ENCODE measurements around the gene KLHL18. TPM values are rescaled to one million over a fixed set of nuclear protein-coding genes. Genes with fewer than 3 reads are reported as not detected.

Gene KLHL18
- total RNA-seq, 1 experiment from 2014 or later: 36.6 TPM

GRCh38 chr3:47243419-47244147 is 39.2 kb upstream of the KLHL18 start:
- no peak overlapping the region for H3K4me3 Mint-ChIP-seq (ENCODE audit: unreplicated experiment)
- no peaks in the 10 kb centered on the region for H3K4me1 Mint-ChIP-seq (ENCODE audit: insufficient read depth, unreplicated experiment)
- no peaks in the 10 kb centered on the region for H3K36me3 Mint-ChIP-seq (ENCODE audit: insufficient read depth, unreplicated experiment)
- DNase-seq (ENCODE audit: unreplicated experiment): no peak
- POLR2A ChIA-PET: no interaction called here
- no peaks in the 10 kb centered on the region for H3K27me3 Mint-ChIP-seq (ENCODE audit: insufficient read depth, unreplicated experiment)
- H3K27ac Mint-ChIP-seq (ENCODE audit: low read depth, unreplicated experiment): no peak overlapping the region
- no TSS peak for BruUV-seq (replicated peaks)
- TF ChIP-seq CTCF (IDR thresholded peaks at IDR 0.05; ENCODE audit: unreplicated experiment): no peak
- H3K9me3 Mint-ChIP-seq (ENCODE audit: unreplicated experiment): no peaks in the 10 kb centered on the region
- CTCF ChIA-PET: no interaction called here
- intact Hi-C loops (cut with micrococcal nuclease): no loop called here

- Mint-ChIP-seq H3K27ac (ENCODE audit: low read depth, unreplicated experiment) (no peak overlapping the region), H3K4me3 (ENCODE audit: unreplicated experiment) (no peak overlapping the region), H3K36me3 (ENCODE audit: insufficient read depth, unreplicated experiment) (no peaks in the 10 kb centered on the region), H3K4me1 (ENCODE audit: insufficient read depth, unreplicated experiment) (no peaks in the 10 kb centered on the region), H3K9me3 (ENCODE audit: unreplicated experiment) (no peaks in the 10 kb centered on the region), H3K27me3 (ENCODE audit: insufficient read depth, unreplicated experiment) (no peaks in the 10 kb centered on the region)
- DNase-seq (ENCODE audit: unreplicated experiment): no peak
- CTCF ChIA-PET: no interaction called here
- intact Hi-C loops (cut with micrococcal nuclease): no loop called here
- POLR2A ChIA-PET: interaction anchor here (0.6 to 1.1 kb wide), 2 partner anchors 23 to 34 kb away, joined by 3 to 5 read pairs; no protein-coding TSS in a partner anchor
- no TSS peak for BruUV-seq (replicated peaks)
- no peak for TF ChIP-seq CTCF (IDR thresholded peaks at IDR 0.05; ENCODE audit: unreplicated experiment)
Measured at GRCh38 chr3:47244531-47245100, 38.1 kb upstream of the KLHL18 start.

GRCh38 chr3:47245271-47245670 is 37.5 kb upstream of the KLHL18 start:
- no peak overlapping the region for H3K4me3 Mint-ChIP-seq (ENCODE audit: unreplicated experiment)
- no peaks in the 10 kb centered on the region for H3K27me3 Mint-ChIP-seq (ENCODE audit: insufficient read depth, unreplicated experiment)
- BruUV-seq (replicated peaks): no TSS peak
- H3K36me3 Mint-ChIP-seq (ENCODE audit: insufficient read depth, unreplicated experiment): no peaks in the 10 kb centered on the region
- no peaks in the 10 kb centered on the region for H3K9me3 Mint-ChIP-seq (ENCODE audit: unreplicated experiment)
- no peak for TF ChIP-seq CTCF (IDR thresholded peaks at IDR 0.05; ENCODE audit: unreplicated experiment)
- intact Hi-C loops (cut with micrococcal nuclease): no loop called here
- ChIA-PET CTCF (interaction anchor here (0.6 kb wide), 1 partner anchor 540 kb away, joined by 3 read pairs; no protein-coding TSS in a partner anchor), POLR2A (interaction anchor here (0.6 to 1.1 kb wide), 2 partner anchors 22 to 35 kb away, joined by 3 to 5 read pairs; no protein-coding TSS in a partner anchor)
- H3K4me1 Mint-ChIP-seq (ENCODE audit: insufficient read depth, unreplicated experiment): no peaks in the 10 kb centered on the region
- H3K27ac Mint-ChIP-seq (ENCODE audit: low read depth, unreplicated experiment): no peak overlapping the region
- DNase-seq (ENCODE audit: unreplicated experiment): no peak

GRCh38 chr3:47247131-47248064 is 35.3 kb upstream of the KLHL18 start:
- intact Hi-C loops (cut with micrococcal nuclease): no loop called here
- Mint-ChIP-seq H3K36me3 (ENCODE audit: insufficient read depth, unreplicated experiment) (no peaks in the 10 kb centered on the region), H3K27me3 (ENCODE audit: insufficient read depth, unreplicated experiment) (no peaks in the 10 kb centered on the region), H3K4me1 (ENCODE audit: insufficient read depth, unreplicated experiment) (no peaks in the 10 kb centered on the region), H3K9me3 (ENCODE audit: unreplicated experiment) (no peaks in the 10 kb centered on the region), H3K27ac (ENCODE audit: low read depth, unreplicated experiment) (no peak overlapping the region), H3K4me3 (ENCODE audit: unreplicated experiment) (no peak overlapping the region)
- no peak for DNase-seq (ENCODE audit: unreplicated experiment)
- ChIA-PET POLR2A (interaction anchor here (0.7 to 0.8 kb wide), 2 partner anchors 28 to 78 kb away, joined by 3 to 4 read pairs; no protein-coding TSS in a partner anchor), CTCF (interaction anchor here (0.6 to 1.2 kb wide), 3 partner anchors 43 to 460 kb away, joined by 3 to 4 read pairs (median 4); no protein-coding TSS in a partner anchor)
- TF ChIP-seq CTCF (IDR thresholded peaks at IDR 0.05; ENCODE audit: unreplicated experiment): no peak
- BruUV-seq (replicated peaks): no TSS peak

Data from MCF 10A (cell line).